WTC11 (cell line): ENCODE measurements around the gene SYNGR1. TPM values are rescaled to one million over a fixed set of nuclear protein-coding genes. Genes with fewer than 3 reads are reported as not detected.

Experiments used
- ATAC-seq: fragments of 200-7000 bp; cut with Tn5 transposase; 2 replicates; pipeline ENCODE4 v1.10.0; 2021; ENCODE audit warnings: mild to moderate bottlenecking, moderate library complexity
- CTCF ChIA-PET: fragments of 300-600 bp; sonication (Branson Sonifier 250); formaldehyde crosslinking; loops from one replicate; lab custom pipeline; 2021; ENCODE audit warnings: antibody characterized with exemption; lab: Charles Lee
- POLR2A ChIA-PET: fragments of 350-600 bp; sonication (Branson Sonifier 250); formaldehyde crosslinking; loops from one replicate; lab custom pipeline; 2021; ENCODE audit warnings: antibody characterized with exemption; lab: Charles Lee
- DNase-seq: peaks from one replicate; pipeline ENCODE4 v3.0.0; 2021; ENCODE audit warnings: low spot score
- H3K27ac Mint-ChIP-seq: 2 replicates; pipeline ENCODE4 v1.8.0; 2021; ENCODE audit warnings: mixed read lengths
- H3K27me3 Mint-ChIP-seq: 2 replicates; pipeline ENCODE4 v1.8.0; 2021; ENCODE audit warnings: low read depth, mild to moderate bottlenecking, moderate library complexity, mixed read lengths
- H3K36me3 Mint-ChIP-seq: 2 replicates; pipeline ENCODE4 v1.8.0; 2021; ENCODE audit warnings: mixed read lengths
- H3K4me1 Mint-ChIP-seq: 2 replicates; pipeline ENCODE4 v1.8.0; 2022; ENCODE audit warnings: mixed read lengths
- H3K4me3 Mint-ChIP-seq: 2 replicates; pipeline ENCODE4 v1.8.0; 2021; ENCODE audit warnings: mild to moderate bottlenecking, moderate library complexity, mixed read lengths
- H3K9me3 Mint-ChIP-seq: 2 replicates; pipeline ENCODE4 v1.8.0; 2021; ENCODE audit warnings: mixed read lengths
- ATF1 ChIP-seq: sonication (generic); formaldehyde crosslinking; IDR thresholded peaks from 2 replicates; pipeline ENCODE4 v1.8.1; 2023; ENCODE audit warnings: mild to moderate bottlenecking, moderate library complexity, missing genetic modification reagents
- CREM ChIP-seq: sonication (generic); formaldehyde crosslinking; IDR thresholded peaks from 2 replicates; pipeline ENCODE4 v1.8.1; 2022; ENCODE audit warnings: mild to moderate bottlenecking, missing genetic modification reagents, moderate library complexity
- EMX1 ChIP-seq: fragments of 250-450 bp; sonication (Bioruptor Pico); IDR thresholded peaks from 2 replicates; pipeline ENCODE4 v1.8.0; 2021; ENCODE audit warnings: mild to moderate bottlenecking
- ESRRA ChIP-seq: sonication (generic); formaldehyde crosslinking; IDR thresholded peaks from 2 replicates; pipeline ENCODE4 v1.8.1; 2022; ENCODE audit warnings: mild to moderate bottlenecking, missing genetic modification reagents, borderline replicate concordance
- FOXP1 ChIP-seq: sonication (generic); formaldehyde crosslinking; IDR thresholded peaks from 2 replicates; pipeline ENCODE4 v1.8.0; 2022; ENCODE audit warnings: missing genetic modification reagents, mild to moderate bottlenecking, moderate library complexity, borderline replicate concordance
- GRHL2 ChIP-seq: fragments of 250-450 bp; sonication (Bioruptor Pico); IDR thresholded peaks from 2 replicates; pipeline ENCODE4 v1.8.0; 2022; ENCODE audit warnings: mild to moderate bottlenecking, moderate library complexity; ENCODE audit not compliant: insufficient replicate concordance, severe bottlenecking
- HMGA2 ChIP-seq: fragments of 250-450 bp; sonication (Bioruptor Pico); IDR thresholded peaks from 2 replicates; pipeline ENCODE4 v1.4.0; 2021; ENCODE audit warnings: mild to moderate bottlenecking, moderate library complexity
- MYBL2 ChIP-seq: sonication (generic); formaldehyde crosslinking; IDR thresholded peaks from 2 replicates; pipeline ENCODE4 v1.8.1; 2023; ENCODE audit warnings: mild to moderate bottlenecking, moderate library complexity, missing genetic modification reagents
- NR2C2 ChIP-seq: sonication (generic); formaldehyde crosslinking; IDR thresholded peaks from 2 replicates; pipeline ENCODE4 v1.8.0; 2022; ENCODE audit warnings: mild to moderate bottlenecking, missing genetic modification reagents
- SMAD3 ChIP-seq: sonication (generic); formaldehyde crosslinking; IDR thresholded peaks from 2 replicates; pipeline ENCODE4 v1.8.0; 2022; ENCODE audit warnings: missing genetic modification reagents, mild to moderate bottlenecking, borderline replicate concordance
- ZNF121 ChIP-seq: sonication (generic); formaldehyde crosslinking; IDR thresholded peaks from 2 replicates; pipeline ENCODE4 v1.8.0; 2023; ENCODE audit warnings: missing genetic modification reagents
- ZNF396 ChIP-seq: fragments of 250-450 bp; sonication (Bioruptor Pico); IDR thresholded peaks from 2 replicates; pipeline ENCODE4 v1.8.0; 2021; ENCODE audit warnings: mild to moderate bottlenecking, moderate library complexity, borderline replicate concordance
- ZNF671 ChIP-seq: fragments of 250-450 bp; sonication (Bioruptor Pico); IDR thresholded peaks from 2 replicates; pipeline ENCODE4 v1.8.0; 2021; ENCODE audit warnings: mild to moderate bottlenecking
- total RNA-seq: library from RNA; stranded (reverse); gene quantifications from 3 replicates; pipeline ENCODE4 v1.2.3, GENCODE V29; 2021
- TF ChIP-seq, protein P1 (sequence below): sonication (generic); formaldehyde crosslinking; IDR thresholded peaks from 2 replicates; pipeline ENCODE4 v1.8.1; 2022; ENCODE audit warnings: low read depth, mild to moderate bottlenecking, moderate library complexity, missing genetic modification reagents, borderline replicate concordance
- TF ChIP-seq, protein P2 (sequence below): sonication (generic); formaldehyde crosslinking; IDR thresholded peaks from 2 replicates; pipeline ENCODE4 v1.8.0; 2023; ENCODE audit warnings: mild to moderate bottlenecking, missing genetic modification reagents
- TF ChIP-seq, protein P3 (sequence below): sonication (generic); formaldehyde crosslinking; IDR thresholded peaks from 2 replicates; pipeline ENCODE4 v1.8.0; 2023; ENCODE audit warnings: missing genetic modification reagents
- TF ChIP-seq, protein P4 (sequence below): sonication (generic); formaldehyde crosslinking; IDR thresholded peaks from 2 replicates; pipeline ENCODE4 v1.8.0; 2022; ENCODE audit warnings: mild to moderate bottlenecking, missing genetic modification reagents
- TF ChIP-seq, protein P5 (sequence below): fragments of 250-450 bp; sonication (Bioruptor Pico); IDR thresholded peaks from 2 replicates; pipeline ENCODE4 v1.9.0; 2021; ENCODE audit warnings: mild to moderate bottlenecking
- TF ChIP-seq, protein P6 (sequence below): sonication (generic); formaldehyde crosslinking; IDR thresholded peaks from 2 replicates; pipeline ENCODE4 v1.8.1; 2022; ENCODE audit warnings: low read depth, missing genetic modification reagents, borderline replicate concordance
- TF ChIP-seq, protein P7 (sequence below): sonication (generic); formaldehyde crosslinking; IDR thresholded peaks from 2 replicates; pipeline ENCODE4 v1.8.0; 2022; ENCODE audit warnings: mild to moderate bottlenecking, missing genetic modification reagents
- TF ChIP-seq, protein P8 (sequence below): sonication (generic); formaldehyde crosslinking; conservative IDR thresholded peaks from 2 replicates; pipeline ENCODE4 v1.8.1; 2022; ENCODE audit warnings: mild to moderate bottlenecking, missing genetic modification reagents

The SYNGR1 gene
- total RNA-seq, 1 experiment from 2014 or later, result 35.3 TPM

DNA sequence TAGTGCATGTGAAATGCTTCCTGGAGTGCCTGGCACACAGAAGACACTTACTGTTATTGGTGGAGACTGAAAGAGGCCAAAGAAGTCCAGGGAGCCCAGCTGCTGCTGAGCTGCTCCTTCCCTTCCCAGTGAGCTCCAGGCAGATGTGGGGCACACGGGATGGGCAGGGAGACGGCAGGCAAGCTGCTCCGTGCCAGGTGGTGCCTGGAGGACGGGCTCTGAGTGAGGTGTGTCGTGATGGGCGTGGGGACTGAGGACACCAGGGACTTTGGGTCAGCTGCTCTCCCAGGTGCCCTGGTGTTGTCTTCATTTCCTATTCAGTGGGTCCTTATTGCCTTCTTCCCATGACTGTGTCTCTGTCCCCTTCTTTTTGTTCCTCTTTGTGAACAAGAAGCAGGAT is 69.3 kb downstream of the SYNGR1 start (continued):
- TF ChIP-seq, protein P1, sequence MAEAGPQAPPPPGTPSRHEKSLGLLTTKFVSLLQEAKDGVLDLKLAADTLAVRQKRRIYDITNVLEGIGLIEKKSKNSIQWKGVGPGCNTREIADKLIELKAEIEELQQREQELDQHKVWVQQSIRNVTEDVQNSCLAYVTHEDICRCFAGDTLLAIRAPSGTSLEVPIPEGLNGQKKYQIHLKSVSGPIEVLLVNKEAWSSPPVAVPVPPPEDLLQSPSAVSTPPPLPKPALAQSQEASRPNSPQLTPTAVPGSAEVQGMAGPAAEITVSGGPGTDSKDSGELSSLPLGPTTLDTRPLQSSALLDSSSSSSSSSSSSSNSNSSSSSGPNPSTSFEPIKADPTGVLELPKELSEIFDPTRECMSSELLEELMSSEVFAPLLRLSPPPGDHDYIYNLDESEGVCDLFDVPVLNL, result no peak
- TF ChIP-seq MYBL2 (CRISPR knock-in tag), result no peak

DNA sequence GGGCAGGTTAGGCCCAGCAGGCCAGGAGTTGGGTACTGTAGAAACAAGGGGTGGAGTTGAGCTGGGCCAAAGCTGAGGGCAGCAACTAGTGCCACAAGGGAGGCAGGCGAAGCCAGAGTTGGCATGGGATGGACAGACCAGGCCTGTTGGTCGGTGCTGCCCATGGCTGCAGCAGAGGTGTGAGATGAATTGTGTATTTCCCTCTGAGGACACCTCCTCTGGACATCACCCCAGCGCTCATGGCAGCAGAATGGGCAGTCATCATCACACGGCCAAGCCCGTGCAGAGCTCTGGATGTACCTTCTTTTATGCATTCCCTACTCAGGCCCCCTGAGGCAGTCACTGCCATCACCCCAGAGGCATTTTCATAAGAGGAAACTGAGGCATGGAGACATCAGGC is 70.1 kb downstream of the SYNGR1 start:
- H3K27ac Mint-ChIP-seq, result no peak overlapping the region
- CTCF ChIA-PET, result interaction anchor here (1.5 kb wide), 1 partner anchor 95 kb away, joined by 3 read pairs; no protein-coding TSS in a partner anchor
- POLR2A ChIA-PET, result no interaction called here

DNA sequence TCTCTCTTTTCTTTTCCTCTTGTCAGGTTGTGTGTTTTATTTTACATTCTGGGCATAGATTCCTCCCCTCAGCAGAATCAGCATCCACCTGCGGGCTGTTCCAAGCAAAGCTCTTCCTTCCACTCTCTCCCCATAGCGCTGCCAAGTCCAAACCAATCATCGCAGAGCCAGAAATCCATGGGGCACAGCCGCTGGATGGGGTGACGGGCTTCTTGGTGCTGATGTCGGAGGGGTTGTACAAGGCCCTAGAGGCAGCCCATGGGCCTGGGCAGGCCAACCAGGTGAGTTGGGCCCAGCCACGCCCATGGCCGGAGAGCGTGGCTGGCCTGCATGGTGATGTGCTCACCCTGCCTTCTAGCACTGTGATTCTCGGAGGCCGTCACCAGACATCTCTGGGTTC is 71.9 kb downstream of the SYNGR1 start:
- ATAC-seq, result no peak
- ChIA-PET POLR2A (no interaction called here), CTCF (no interaction called here)
- Mint-ChIP-seq H3K9me3 (no peaks in the 10 kb centered on the region), H3K27me3 (no peaks in the 10 kb centered on the region), H3K27ac (peak overlapping the region; percentile 4; the same call in 1 of the 2 replicates), H3K36me3 (peaks cover 50% of the 10 kb centered on the region), H3K4me3 (no peak overlapping the region), H3K4me1 (peaks cover 7% of the 10 kb centered on the region)
- TF ChIP-seq ZNF121 (CRISPR knock-in tag) (no peak), EMX1 (CRISPR knock-in tag) (no peak), GRHL2 (CRISPR knock-in tag) (no peak), HMGA2 (no peak), ZNF671 (CRISPR knock-in tag) (no peak), CREM (CRISPR knock-in tag) (no peak), ESRRA (no peak)
- TF ChIP-seq, protein P2, sequence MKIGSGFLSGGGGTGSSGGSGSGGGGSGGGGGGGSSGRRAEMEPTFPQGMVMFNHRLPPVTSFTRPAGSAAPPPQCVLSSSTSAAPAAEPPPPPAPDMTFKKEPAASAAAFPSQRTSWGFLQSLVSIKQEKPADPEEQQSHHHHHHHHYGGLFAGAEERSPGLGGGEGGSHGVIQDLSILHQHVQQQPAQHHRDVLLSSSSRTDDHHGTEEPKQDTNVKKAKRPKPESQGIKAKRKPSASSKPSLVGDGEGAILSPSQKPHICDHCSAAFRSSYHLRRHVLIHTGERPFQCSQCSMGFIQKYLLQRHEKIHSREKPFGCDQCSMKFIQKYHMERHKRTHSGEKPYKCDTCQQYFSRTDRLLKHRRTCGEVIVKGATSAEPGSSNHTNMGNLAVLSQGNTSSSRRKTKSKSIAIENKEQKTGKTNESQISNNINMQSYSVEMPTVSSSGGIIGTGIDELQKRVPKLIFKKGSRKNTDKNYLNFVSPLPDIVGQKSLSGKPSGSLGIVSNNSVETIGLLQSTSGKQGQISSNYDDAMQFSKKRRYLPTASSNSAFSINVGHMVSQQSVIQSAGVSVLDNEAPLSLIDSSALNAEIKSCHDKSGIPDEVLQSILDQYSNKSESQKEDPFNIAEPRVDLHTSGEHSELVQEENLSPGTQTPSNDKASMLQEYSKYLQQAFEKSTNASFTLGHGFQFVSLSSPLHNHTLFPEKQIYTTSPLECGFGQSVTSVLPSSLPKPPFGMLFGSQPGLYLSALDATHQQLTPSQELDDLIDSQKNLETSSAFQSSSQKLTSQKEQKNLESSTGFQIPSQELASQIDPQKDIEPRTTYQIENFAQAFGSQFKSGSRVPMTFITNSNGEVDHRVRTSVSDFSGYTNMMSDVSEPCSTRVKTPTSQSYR (CRISPR knock-in tag), result no peak
- TF ChIP-seq, protein P3, sequence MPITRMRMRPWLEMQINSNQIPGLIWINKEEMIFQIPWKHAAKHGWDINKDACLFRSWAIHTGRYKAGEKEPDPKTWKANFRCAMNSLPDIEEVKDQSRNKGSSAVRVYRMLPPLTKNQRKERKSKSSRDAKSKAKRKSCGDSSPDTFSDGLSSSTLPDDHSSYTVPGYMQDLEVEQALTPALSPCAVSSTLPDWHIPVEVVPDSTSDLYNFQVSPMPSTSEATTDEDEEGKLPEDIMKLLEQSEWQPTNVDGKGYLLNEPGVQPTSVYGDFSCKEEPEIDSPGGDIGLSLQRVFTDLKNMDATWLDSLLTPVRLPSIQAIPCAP (CRISPR knock-in tag), result no peak
- TF ChIP-seq, protein P4, sequence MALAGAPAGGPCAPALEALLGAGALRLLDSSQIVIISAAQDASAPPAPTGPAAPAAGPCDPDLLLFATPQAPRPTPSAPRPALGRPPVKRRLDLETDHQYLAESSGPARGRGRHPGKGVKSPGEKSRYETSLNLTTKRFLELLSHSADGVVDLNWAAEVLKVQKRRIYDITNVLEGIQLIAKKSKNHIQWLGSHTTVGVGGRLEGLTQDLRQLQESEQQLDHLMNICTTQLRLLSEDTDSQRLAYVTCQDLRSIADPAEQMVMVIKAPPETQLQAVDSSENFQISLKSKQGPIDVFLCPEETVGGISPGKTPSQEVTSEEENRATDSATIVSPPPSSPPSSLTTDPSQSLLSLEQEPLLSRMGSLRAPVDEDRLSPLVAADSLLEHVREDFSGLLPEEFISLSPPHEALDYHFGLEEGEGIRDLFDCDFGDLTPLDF (CRISPR knock-in tag), result no peak
- DNase-seq, result no peak

More for the DNA sequence above, 70.1 kb downstream of the SYNGR1 start:
- Mint-ChIP-seq H3K27me3 (no peaks in the 10 kb centered on the region), H3K9me3 (no peaks in the 10 kb centered on the region), H3K4me1 (no peaks in the 10 kb centered on the region), H3K4me3 (no peak overlapping the region), H3K36me3 (peaks cover 51% of the 10 kb centered on the region)
- no peak for ATAC-seq
- no peak for TF ChIP-seq FOXP1 (CRISPR knock-in tag)
- TF ChIP-seq, protein P5, sequence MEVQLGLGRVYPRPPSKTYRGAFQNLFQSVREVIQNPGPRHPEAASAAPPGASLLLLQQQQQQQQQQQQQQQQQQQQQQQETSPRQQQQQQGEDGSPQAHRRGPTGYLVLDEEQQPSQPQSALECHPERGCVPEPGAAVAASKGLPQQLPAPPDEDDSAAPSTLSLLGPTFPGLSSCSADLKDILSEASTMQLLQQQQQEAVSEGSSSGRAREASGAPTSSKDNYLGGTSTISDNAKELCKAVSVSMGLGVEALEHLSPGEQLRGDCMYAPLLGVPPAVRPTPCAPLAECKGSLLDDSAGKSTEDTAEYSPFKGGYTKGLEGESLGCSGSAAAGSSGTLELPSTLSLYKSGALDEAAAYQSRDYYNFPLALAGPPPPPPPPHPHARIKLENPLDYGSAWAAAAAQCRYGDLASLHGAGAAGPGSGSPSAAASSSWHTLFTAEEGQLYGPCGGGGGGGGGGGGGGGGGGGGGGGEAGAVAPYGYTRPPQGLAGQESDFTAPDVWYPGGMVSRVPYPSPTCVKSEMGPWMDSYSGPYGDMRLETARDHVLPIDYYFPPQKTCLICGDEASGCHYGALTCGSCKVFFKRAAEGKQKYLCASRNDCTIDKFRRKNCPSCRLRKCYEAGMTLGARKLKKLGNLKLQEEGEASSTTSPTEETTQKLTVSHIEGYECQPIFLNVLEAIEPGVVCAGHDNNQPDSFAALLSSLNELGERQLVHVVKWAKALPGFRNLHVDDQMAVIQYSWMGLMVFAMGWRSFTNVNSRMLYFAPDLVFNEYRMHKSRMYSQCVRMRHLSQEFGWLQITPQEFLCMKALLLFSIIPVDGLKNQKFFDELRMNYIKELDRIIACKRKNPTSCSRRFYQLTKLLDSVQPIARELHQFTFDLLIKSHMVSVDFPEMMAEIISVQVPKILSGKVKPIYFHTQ, result no peak
- TF ChIP-seq EMX1 (CRISPR knock-in tag), result no peak
- TF ChIP-seq, protein P6, sequence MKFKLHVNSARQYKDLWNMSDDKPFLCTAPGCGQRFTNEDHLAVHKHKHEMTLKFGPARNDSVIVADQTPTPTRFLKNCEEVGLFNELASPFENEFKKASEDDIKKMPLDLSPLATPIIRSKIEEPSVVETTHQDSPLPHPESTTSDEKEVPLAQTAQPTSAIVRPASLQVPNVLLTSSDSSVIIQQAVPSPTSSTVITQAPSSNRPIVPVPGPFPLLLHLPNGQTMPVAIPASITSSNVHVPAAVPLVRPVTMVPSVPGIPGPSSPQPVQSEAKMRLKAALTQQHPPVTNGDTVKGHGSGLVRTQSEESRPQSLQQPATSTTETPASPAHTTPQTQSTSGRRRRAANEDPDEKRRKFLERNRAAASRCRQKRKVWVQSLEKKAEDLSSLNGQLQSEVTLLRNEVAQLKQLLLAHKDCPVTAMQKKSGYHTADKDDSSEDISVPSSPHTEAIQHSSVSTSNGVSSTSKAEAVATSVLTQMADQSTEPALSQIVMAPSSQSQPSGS (CRISPR knock-in tag), result no peak
- TF ChIP-seq, protein P7, sequence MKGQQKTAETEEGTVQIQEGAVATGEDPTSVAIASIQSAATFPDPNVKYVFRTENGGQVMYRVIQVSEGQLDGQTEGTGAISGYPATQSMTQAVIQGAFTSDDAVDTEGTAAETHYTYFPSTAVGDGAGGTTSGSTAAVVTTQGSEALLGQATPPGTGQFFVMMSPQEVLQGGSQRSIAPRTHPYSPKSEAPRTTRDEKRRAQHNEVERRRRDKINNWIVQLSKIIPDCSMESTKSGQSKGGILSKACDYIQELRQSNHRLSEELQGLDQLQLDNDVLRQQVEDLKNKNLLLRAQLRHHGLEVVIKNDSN (CRISPR knock-in tag), result no peak
- TF ChIP-seq ZNF396, result no peak
- no peak for TF ChIP-seq ATF1 (CRISPR knock-in tag)
- TF ChIP-seq GRHL2 (CRISPR knock-in tag), result no peak
- TF ChIP-seq, protein P8, sequence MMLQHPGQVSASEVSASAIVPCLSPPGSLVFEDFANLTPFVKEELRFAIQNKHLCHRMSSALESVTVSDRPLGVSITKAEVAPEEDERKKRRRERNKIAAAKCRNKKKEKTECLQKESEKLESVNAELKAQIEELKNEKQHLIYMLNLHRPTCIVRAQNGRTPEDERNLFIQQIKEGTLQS (CRISPR knock-in tag), result no peak
- no peak for TF ChIP-seq SMAD3 (CRISPR knock-in tag)
- TF ChIP-seq NR2C2 (CRISPR knock-in tag), result no peak
- DNase-seq, result no peak
